CD4-positive, alpha-beta T cell (primary cell): ENCODE measurements around the gene ACTL10. TPM values are rescaled to one million over a fixed set of nuclear protein-coding genes. Genes with fewer than 3 reads are reported as not detected.
A peak's percentile ranks its signal among the peaks of the same experiment; 100 is the strongest.

ENCODE experiments used
- ATAC-seq: fragments of 200-7000 bp; cut with Tn5 transposase; one replicate; pipeline ENCODE4 v1.10.0; 2022; ENCODE audit warnings: mild to moderate bottlenecking; ENCODE audit not compliant: poor library complexity
- CTCF ChIA-PET: fragments of 350-600 bp; sonication (Branson Sonifier 250); formaldehyde crosslinking; loops from one replicate; lab custom pipeline; 2021; ENCODE audit warnings: antibody characterized with exemption, inconsistent platforms; lab: Charles Lee
- POLR2A ChIA-PET: fragments of 350-600 bp; sonication (Branson Sonifier 250); formaldehyde crosslinking; loops from one replicate; lab custom pipeline; 2021; ENCODE audit warnings: antibody characterized with exemption, inconsistent platforms; lab: Charles Lee
- DNase-seq, 14 experiments: peaks; one replicate each; pipeline ENCODE4 v3.0.0-alpha.2; 2013 to 2020; ENCODE audit warnings: mixed read lengths in 2 of 14
- H3K27ac ChIP-seq, 2 donors: one replicate each; pipeline versions ENCODE4 v1.5.1 to v1.7.0; 2013; ENCODE audit warnings: low read length in 2 of 2, low read depth in 1 of 2, mild to moderate bottlenecking in 1 of 2
- H3K27me3 ChIP-seq, 2 experiments: 1 replicate in 1 of 2; 2 replicates in 1 of 2; pipeline versions ENCODE4 v1.6.1 to v1.7.0; 2013; ENCODE audit warnings: low read length in 2 of 2, control low read depth in 1 of 2, mild to moderate bottlenecking in 1 of 2, moderate library complexity in 1 of 2; ENCODE audit not compliant: insufficient read depth in 2 of 2, control insufficient read depth in 1 of 2
- H3K36me3 ChIP-seq: one replicate; pipeline ENCODE4 v1.6.1; 2013; ENCODE audit warnings: low read length, control low read depth; ENCODE audit not compliant: insufficient read depth
- H3K4me1 ChIP-seq: one replicate; pipeline ENCODE4 v1.6.1; 2013; ENCODE audit warnings: low read length, control low read depth; ENCODE audit not compliant: insufficient read depth
- H3K4me3 ChIP-seq: one replicate; pipeline ENCODE4 v1.5.1; 2013; ENCODE audit warnings: mild to moderate bottlenecking, low read length, moderate library complexity
- H3K9me3 ChIP-seq, 2 experiments: 1 replicate in 1 of 2; 2 replicates in 1 of 2; pipeline versions ENCODE4 v1.6.1 to v1.7.0; 2013; ENCODE audit warnings: low read length in 2 of 2, mild to moderate bottlenecking in 2 of 2, control low read depth in 1 of 2, moderate library complexity in 1 of 2; ENCODE audit not compliant: control insufficient read depth in 1 of 2, insufficient read depth in 1 of 2
- H3K27ac Mint-ChIP-seq: one replicate; pipeline ENCODE4 v1.8.0; 2020; ENCODE audit warnings: mixed read lengths
- H3K27me3 Mint-ChIP-seq: one replicate; pipeline ENCODE4 v1.8.0; 2021; ENCODE audit warnings: mixed read lengths
- H3K36me3 Mint-ChIP-seq: one replicate; pipeline ENCODE4 v1.8.0; 2021; ENCODE audit warnings: low read depth, mixed read lengths
- H3K4me1 Mint-ChIP-seq: one replicate; pipeline ENCODE4 v1.8.0; 2021; ENCODE audit warnings: low read depth, mixed read lengths
- H3K4me3 Mint-ChIP-seq: one replicate; pipeline ENCODE4 v1.8.0; 2020; ENCODE audit warnings: mild to moderate bottlenecking, mixed read lengths
- H3K9me3 Mint-ChIP-seq: one replicate; pipeline ENCODE4 v1.8.0; 2020; ENCODE audit warnings: mixed read lengths
- CTCF ChIP-seq: fragments of 200-600 bp; IDR thresholded peaks from one replicate; pipeline ENCODE4 v1.8.0; 2022; ENCODE audit warnings: antibody characterized with exemption, mild to moderate bottlenecking
- intact Hi-C, 2 experiments: fragments of 100-400 bp; cut with DNase I in 1 of 2; cut with micrococcal nuclease in 1 of 2; formaldehyde crosslinking; loops; one replicate each; pipeline versions ENCODE4 v1.15.1 to v1.9.0; 2023 to 2025; cut with DNase I, micrococcal nuclease
- total RNA-seq, 174 experiments: library from RNA in 2 of 174; stranded (reverse) in 2 of 174; gene quantifications; one replicate each; pipeline ENCODE4 v1.2.3 and lab custom pipeline; 2021 to 2026

The ACTL10 gene
- total RNA-seq, 2 experiments from 2014 or later: 0.28 to 0.55 TPM

- peak overlapping the region; percentile 51 for H3K4me3 Mint-ChIP-seq
- no peaks in the 10 kb centered on the region for H3K27me3 Mint-ChIP-seq
- no peak for TF ChIP-seq CTCF
- H3K27ac Mint-ChIP-seq: peak overlapping the region; percentile 66
- intact Hi-C loops: loop anchor here in 1 of 2 experiments (10.0 kb wide), 1 partner anchor 315 kb away; the partner anchor contains the start of gene RALY
- H3K36me3 ChIP-seq: no peaks in the 10 kb centered on the region
- peaks cover 63% of the 10 kb centered on the region for H3K4me1 ChIP-seq
- no peaks in the 10 kb centered on the region for H3K9me3 Mint-ChIP-seq
- ATAC-seq (peak; percentile 53), DNase-seq (peak in 6 of 14 experiments; percentile 30 to 85 (median 68))
- POLR2A ChIA-PET: interaction anchor here (0.6 to 4.1 kb wide), 9 partner anchors 8 to 658 kb away, joined by 3 to 45 read pairs (median 8); partner anchors contain the start of genes ACTL10, CBFA2T2, PXMP4 and SNTA1
- CTCF ChIA-PET: interaction anchor here (1.1 to 2.1 kb wide), 2 partner anchors 12 to 14 kb away, joined by 3 to 14 read pairs; no protein-coding TSS in a partner anchor
- H3K9me3 ChIP-seq: no peaks in the 10 kb centered on the region
- H3K4me3 ChIP-seq: no peak overlapping the region
- peaks cover 49% of the 10 kb centered on the region for H3K4me1 Mint-ChIP-seq
- H3K36me3 Mint-ChIP-seq: no peaks in the 10 kb centered on the region
- H3K27ac ChIP-seq: peak overlapping the region in 1 of 2 donors; percentile 45
- no peaks in the 10 kb centered on the region for H3K27me3 ChIP-seq
Observed at GRCh38 chr20:33679758-33680485, 13.2 kb downstream of the ACTL10 start.

DNA sequence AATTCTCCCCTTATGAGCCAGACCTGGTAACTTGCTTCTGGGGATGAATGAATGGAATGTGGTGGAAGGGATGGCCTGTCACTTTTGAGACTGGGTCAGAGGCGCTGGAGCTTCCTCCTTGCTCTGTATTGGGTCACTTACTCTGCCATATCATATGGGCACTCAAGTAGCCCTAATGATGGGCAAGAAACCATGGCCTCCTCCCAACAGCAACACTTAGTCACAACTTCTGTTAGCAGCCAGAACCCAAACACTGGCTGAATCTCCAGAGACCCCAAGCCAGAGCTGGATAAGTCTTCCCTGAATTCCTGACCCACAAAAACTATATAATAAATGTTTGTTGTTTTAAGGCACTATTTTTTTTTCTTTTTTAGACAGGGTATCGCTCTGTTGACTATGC, 13.9 kb downstream of the ACTL10 start:
- Mint-ChIP-seq H3K27ac (no peak overlapping the region), H3K36me3 (no peaks in the 10 kb centered on the region), H3K4me1 (peaks cover 50% of the 10 kb centered on the region), H3K27me3 (no peaks in the 10 kb centered on the region), H3K9me3 (no peaks in the 10 kb centered on the region), H3K4me3 (no peak overlapping the region)
- Histone ChIP-seq H3K4me1 (peaks cover 65% of the 10 kb centered on the region), H3K27me3 (no peaks in the 10 kb centered on the region), H3K9me3 (no peaks in the 10 kb centered on the region), H3K4me3 (no peak overlapping the region), H3K36me3 (no peaks in the 10 kb centered on the region), H3K27ac (no peak overlapping the region)
- CTCF ChIA-PET: interaction anchor here (2.0 to 2.1 kb wide), 2 partner anchors 13 kb away, joined by 12 to 14 read pairs; no protein-coding TSS in a partner anchor
- POLR2A ChIA-PET: interaction anchor here (1.9 to 4.1 kb wide), 4 partner anchors 13 to 237 kb away, joined by 8 to 45 read pairs (median 19); partner anchors contain the start of genes ACTL10, PXMP4 and SNTA1
- no peak for DNase-seq
- TF ChIP-seq CTCF: no peak
- intact Hi-C loops: loop anchor here in 1 of 2 experiments (10.0 kb wide), 1 partner anchor 314 kb away; the partner anchor contains the start of gene RALY
- no peak for ATAC-seq

GRCh38 chr20:33681288-33681687, 14.5 kb downstream of the ACTL10 start:
- DNase-seq: no peak
- Mint-ChIP-seq H3K4me3 (no peak overlapping the region), H3K9me3 (no peaks in the 10 kb centered on the region), H3K36me3 (no peaks in the 10 kb centered on the region), H3K27me3 (no peaks in the 10 kb centered on the region), H3K4me1 (peaks cover 51% of the 10 kb centered on the region), H3K27ac (peak overlapping the region; percentile 22)
- Histone ChIP-seq H3K4me1 (peaks cover 60% of the 10 kb centered on the region), H3K36me3 (no peaks in the 10 kb centered on the region), H3K27ac (no peak overlapping the region), H3K27me3 (no peaks in the 10 kb centered on the region), H3K4me3 (no peak overlapping the region), H3K9me3 (no peaks in the 10 kb centered on the region)
- no peak for TF ChIP-seq CTCF
- intact Hi-C loops: loop anchor here in 1 of 2 experiments (10.0 kb wide), 1 partner anchor 314 kb away; the partner anchor contains the start of gene RALY
- POLR2A ChIA-PET: interaction anchor here (0.6 to 4.1 kb wide), 3 partner anchors 14 to 307 kb away, joined by 3 to 45 read pairs (median 26); partner anchors contain the start of gene ACTL10
- CTCF ChIA-PET: interaction anchor here (2.0 kb wide), 1 partner anchor 13 kb away, joined by 12 read pairs; no protein-coding TSS in a partner anchor
- no peak for ATAC-seq
